ENCODE measurements around the gene MBD5.
"Not testable (repeated sequence)": the region's sequence is repeated elsewhere in the genome, so short reads cannot be mapped to it uniquely, and the experiment has no call there.

MBD5 gene

GRCh38 chr2:148007219-148007900, 13.5 kb upstream of the MBD5 start:
- H3K36me3 Mint-ChIP-seq = peaks cover 39 to 64% of the 10 kb centered on the region in 2 donors
- ATAC-seq (replicated peaks) (no peak), DNase-seq (no peak)
- no peaks in the 10 kb centered on the region for H3K27me3 Mint-ChIP-seq
- H3K4me1 Mint-ChIP-seq = peaks cover 30 to 85% of the 10 kb centered on the region in 2 donors
- H3K4me3 Mint-ChIP-seq = no peak overlapping the region
- no peak overlapping the region for H3K27ac Mint-ChIP-seq
- peaks cover 17 to 19% of the 10 kb centered on the region in 2 donors for H3K9me3 Mint-ChIP-seq

- peaks cover 33 to 86% of the 10 kb centered on the region in 2 donors for H3K4me1 Mint-ChIP-seq
- H3K27me3 Mint-ChIP-seq; H3K4me3 Mint-ChIP-seq; DNase-seq; H3K27ac Mint-ChIP-seq; ATAC-seq (replicated peaks): not testable (repeated sequence)
- H3K9me3 Mint-ChIP-seq = peaks cover 11 to 13% of the 10 kb centered on the region in 2 donors
- H3K36me3 Mint-ChIP-seq = peaks cover 34 to 60% of the 10 kb centered on the region in 2 donors
Measured at GRCh38 chr2:148008411-148008810, 12.5 kb upstream of the MBD5 start.

GRCh38 chr2:148013876-148014275, 7.0 kb upstream of the MBD5 start:
- ATAC-seq (replicated peaks) = no peak
- Mint-ChIP-seq H3K9me3 (peaks cover 0 to 2% of the 10 kb centered on the region in 2 donors), H3K27me3 (no peaks in the 10 kb centered on the region), H3K4me1 (peaks cover 34 to 62% of the 10 kb centered on the region in 2 donors), H3K4me3 (no peak overlapping the region), H3K36me3 (peaks cover 15 to 42% of the 10 kb centered on the region in 2 donors), H3K27ac (no peak overlapping the region)
- no peak for DNase-seq

- no peak for DNase-seq
- H3K36me3 Mint-ChIP-seq = peaks cover 13 to 41% of the 10 kb centered on the region in 2 donors
- H3K9me3 Mint-ChIP-seq = peaks cover 0 to under 1% of the 10 kb centered on the region in 2 donors
- no peak for ATAC-seq (replicated peaks)
- H3K27me3 Mint-ChIP-seq = no peaks in the 10 kb centered on the region
- no peak overlapping the region for H3K4me3 Mint-ChIP-seq
- no peak overlapping the region for H3K27ac Mint-ChIP-seq
- H3K4me1 Mint-ChIP-seq = peaks cover 36 to 61% of the 10 kb centered on the region in 2 donors
Measured at GRCh38 chr2:148014616-148015015, 6.3 kb upstream of the MBD5 start.

DNA sequence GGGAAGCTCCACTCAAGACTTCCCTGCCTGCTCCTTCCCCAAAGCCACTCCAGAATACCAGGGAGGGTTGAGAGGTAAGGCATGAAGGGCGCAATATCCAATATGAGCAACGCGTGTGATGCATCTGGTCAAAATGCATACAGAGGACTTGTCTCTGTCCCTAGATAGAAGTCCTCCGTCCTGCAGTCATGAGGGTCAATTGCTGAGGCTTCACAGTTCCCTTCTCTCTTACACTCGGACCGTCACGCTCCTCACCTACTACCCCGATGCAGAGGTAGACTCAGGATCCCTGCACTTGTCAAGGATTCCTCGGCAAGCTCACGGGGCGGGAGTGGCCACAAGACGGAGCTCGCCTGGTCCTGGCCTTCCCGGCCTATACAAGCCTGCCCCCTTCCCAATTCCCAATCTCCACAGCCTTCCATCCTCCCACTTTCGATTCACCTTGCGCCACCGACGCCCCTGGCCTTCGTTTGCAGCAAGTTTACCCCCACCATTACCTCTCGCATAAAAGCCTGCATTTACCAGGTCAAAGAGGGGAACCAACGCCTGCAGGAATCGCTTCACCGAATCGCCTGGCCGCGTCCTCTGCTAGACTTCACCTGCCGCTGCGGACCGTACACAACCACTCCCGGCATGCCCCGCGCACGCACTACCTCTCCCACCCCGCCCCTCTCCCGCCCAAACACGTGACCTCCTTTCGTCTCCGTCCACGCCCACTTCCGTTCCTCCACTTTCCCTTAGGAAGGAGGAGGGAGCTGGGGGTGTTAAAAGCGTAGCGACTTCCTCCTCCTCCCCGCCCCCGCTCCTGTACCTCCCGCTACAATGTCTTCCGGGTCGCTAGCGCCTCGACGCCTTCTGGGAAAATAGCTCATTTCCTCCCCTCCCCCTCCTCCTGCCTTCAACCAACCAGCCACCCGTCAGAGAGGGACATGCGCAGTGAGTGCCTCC, 506 bp upstream of the MBD5 start, which contains the start of gene ORC4:
Gene ORC4, minus strand, starts transcription at position 627 of the 948 bp plus-strand sequence. CDS start 44,779 bp downstream, outside the sequence.
- no peaks in the 10 kb centered on the region for H3K27me3 Mint-ChIP-seq
- peak within 1 kb of the TSS; percentile 95 for H3K27ac Mint-ChIP-seq
- ATAC-seq (replicated peaks) (peak; percentile 86 to 91), DNase-seq (peak; percentile 97)
- peaks cover 26 to 59% of the 10 kb centered on the region in 2 donors for H3K4me1 Mint-ChIP-seq
- no peaks in the 10 kb centered on the region for H3K9me3 Mint-ChIP-seq
- H3K36me3 Mint-ChIP-seq = peaks cover 9 to 21% of the 10 kb centered on the region in 2 donors
- peak within 1 kb of the TSS; percentile 95 to 97 for H3K4me3 Mint-ChIP-seq

DNA sequence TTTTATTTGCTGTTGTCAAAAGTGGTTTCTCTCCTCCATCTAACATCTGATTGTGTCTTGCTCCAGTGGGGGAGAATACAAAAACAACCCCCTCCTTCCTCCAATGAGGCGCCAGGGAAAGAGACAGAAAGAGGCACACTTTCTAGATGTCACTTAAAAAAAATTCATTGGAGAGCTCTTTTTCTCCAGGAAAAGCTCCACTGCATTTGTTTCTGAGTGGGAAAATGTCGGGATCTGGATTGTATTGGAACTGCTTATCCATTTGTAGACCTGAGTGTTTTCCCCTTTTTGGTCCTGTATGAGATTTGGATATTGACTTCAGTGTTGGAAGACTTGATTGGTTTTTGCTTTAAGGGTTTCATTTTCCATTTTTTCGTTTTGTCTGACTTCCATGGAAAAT, 995 bp downstream of the MBD5 start:
- H3K36me3 Mint-ChIP-seq = peaks cover 5 to 8% of the 10 kb centered on the region in 2 donors
- DNase-seq (no peak), ATAC-seq (replicated peaks) (no peak)
- no peaks in the 10 kb centered on the region for H3K9me3 Mint-ChIP-seq
- H3K27ac Mint-ChIP-seq = peak overlapping the region; percentile 95
- H3K4me3 Mint-ChIP-seq = peak overlapping the region; percentile 95 to 97
- H3K4me1 Mint-ChIP-seq = peaks cover 21 to 55% of the 10 kb centered on the region in 2 donors
- H3K27me3 Mint-ChIP-seq = no peaks in the 10 kb centered on the region

DNA sequence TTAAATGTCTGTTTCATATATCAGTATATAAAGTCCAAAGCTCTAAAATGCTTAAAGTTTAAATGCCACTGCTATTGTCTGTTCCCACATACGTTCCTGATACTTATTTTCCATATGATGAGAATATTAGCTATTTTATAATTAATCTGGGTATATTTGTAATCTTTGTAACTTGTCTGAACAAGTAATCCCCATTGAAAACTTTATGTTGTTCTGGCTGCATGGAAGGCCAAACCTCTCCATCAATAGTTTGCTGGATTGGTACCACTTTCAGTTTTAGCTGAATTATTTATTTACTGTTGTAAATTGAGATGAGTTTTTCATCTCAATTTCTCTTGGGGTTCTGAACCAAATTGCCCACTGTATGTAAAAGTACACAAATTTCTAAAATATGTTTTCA, 1.5 kb downstream of the MBD5 start:
- peak overlapping the region; percentile 95 to 97 for H3K4me3 Mint-ChIP-seq
- H3K27ac Mint-ChIP-seq = peak overlapping the region; percentile 95
- peaks cover 5 to 7% of the 10 kb centered on the region in 2 donors for H3K36me3 Mint-ChIP-seq
- H3K9me3 Mint-ChIP-seq = no peaks in the 10 kb centered on the region
- no peak for DNase-seq
- ATAC-seq (replicated peaks) = no peak
- no peaks in the 10 kb centered on the region for H3K27me3 Mint-ChIP-seq
- H3K4me1 Mint-ChIP-seq = peaks cover 21 to 53% of the 10 kb centered on the region in 2 donors

DNA sequence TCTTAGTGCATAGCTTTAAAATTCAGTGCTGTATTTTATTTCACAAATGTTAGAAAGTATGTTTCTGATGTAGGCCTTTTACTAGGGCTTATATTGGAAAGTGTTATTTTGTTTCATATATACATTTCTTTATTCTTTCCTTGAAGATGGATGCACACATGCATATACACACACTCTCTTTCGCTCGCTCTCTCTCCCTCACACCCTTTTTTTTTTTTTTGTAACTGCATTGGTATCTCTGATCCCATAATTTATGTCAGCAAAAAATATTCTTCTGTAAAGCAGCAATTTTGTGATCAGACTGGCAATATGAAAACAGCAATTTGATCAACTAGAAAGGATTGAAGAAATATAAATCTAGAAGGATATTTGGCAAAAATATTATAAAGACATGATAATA, 2.0 kb downstream of the MBD5 start:
- Mint-ChIP-seq H3K27ac (no peak overlapping the region), H3K9me3 (no peaks in the 10 kb centered on the region), H3K36me3 (peaks cover 5 to 7% of the 10 kb centered on the region in 2 donors), H3K27me3 (no peaks in the 10 kb centered on the region), H3K4me1 (peaks cover 19 to 50% of the 10 kb centered on the region in 2 donors), H3K4me3 (peak overlapping the region; percentile 59 to 62)
- DNase-seq (no peak), ATAC-seq (replicated peaks) (no peak)

DNA sequence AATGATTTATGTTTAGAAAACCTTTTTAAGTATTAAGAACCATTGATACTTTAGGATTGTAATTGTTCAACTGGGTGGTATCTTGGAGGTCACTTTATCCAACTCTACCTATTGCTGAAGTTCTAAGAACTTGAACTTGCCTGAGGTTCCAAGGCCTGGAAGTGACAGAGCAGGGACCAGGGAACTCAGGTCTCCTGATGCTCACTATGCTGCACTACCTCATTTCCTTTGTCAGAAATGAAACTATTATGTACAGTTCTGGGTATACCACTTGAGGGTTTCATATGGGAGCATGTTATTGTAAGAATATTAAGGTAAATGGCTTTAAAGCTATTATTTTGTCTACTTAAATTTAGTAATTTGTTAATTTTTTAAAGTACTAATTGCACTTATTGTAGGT, 3.0 kb downstream of the MBD5 start:
- DNase-seq (no peak), ATAC-seq (replicated peaks) (no peak)
- Mint-ChIP-seq H3K9me3 (no peaks in the 10 kb centered on the region), H3K4me3 (no peak overlapping the region), H3K4me1 (peaks cover 15 to 44% of the 10 kb centered on the region in 2 donors), H3K27me3 (no peaks in the 10 kb centered on the region), H3K36me3 (peaks cover 5 to 7% of the 10 kb centered on the region in 2 donors), H3K27ac (no peak overlapping the region)

DNA sequence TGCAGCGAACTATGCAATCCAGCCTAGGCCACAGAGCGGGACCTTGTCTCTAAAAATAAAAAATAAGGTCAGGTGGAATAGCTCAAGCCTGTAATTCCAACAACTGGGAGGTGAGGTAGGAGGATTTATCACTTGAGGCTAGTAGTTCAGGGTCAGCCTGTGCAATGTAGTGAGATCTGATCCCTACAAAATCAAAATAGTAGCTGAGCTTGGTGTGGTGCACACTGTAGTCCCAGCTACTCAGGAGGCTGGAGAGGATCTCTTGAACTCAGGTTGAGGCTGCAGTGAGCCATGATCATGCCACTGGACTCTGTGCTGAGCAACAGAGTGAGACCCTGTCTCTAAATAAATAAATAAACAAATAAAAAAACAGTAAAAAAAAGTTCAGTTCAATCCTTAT, 5.7 kb downstream of the MBD5 start:
- peaks cover 7 to 26% of the 10 kb centered on the region in 2 donors for H3K4me1 Mint-ChIP-seq
- H3K4me3 Mint-ChIP-seq = no peak overlapping the region
- H3K36me3 Mint-ChIP-seq = peaks cover 0 to 4% of the 10 kb centered on the region in 2 donors
- no peaks in the 10 kb centered on the region for H3K9me3 Mint-ChIP-seq
- ATAC-seq (replicated peaks) (no peak), DNase-seq (no peak)
- no peak overlapping the region for H3K27ac Mint-ChIP-seq
- no peaks in the 10 kb centered on the region for H3K27me3 Mint-ChIP-seq

- DNase-seq (no peak), ATAC-seq (replicated peaks) (no peak)
- peaks cover 3 to 7% of the 10 kb centered on the region in 2 donors for H3K36me3 Mint-ChIP-seq
- H3K27ac Mint-ChIP-seq = no peak overlapping the region
- peaks cover 12 to 29% of the 10 kb centered on the region in 2 donors for H3K4me1 Mint-ChIP-seq
- no peaks in the 10 kb centered on the region for H3K27me3 Mint-ChIP-seq
- no peak overlapping the region for H3K4me3 Mint-ChIP-seq
- H3K9me3 Mint-ChIP-seq = no peaks in the 10 kb centered on the region
Measured at GRCh38 chr2:148027822-148028221, 6.9 kb downstream of the MBD5 start.

DNA sequence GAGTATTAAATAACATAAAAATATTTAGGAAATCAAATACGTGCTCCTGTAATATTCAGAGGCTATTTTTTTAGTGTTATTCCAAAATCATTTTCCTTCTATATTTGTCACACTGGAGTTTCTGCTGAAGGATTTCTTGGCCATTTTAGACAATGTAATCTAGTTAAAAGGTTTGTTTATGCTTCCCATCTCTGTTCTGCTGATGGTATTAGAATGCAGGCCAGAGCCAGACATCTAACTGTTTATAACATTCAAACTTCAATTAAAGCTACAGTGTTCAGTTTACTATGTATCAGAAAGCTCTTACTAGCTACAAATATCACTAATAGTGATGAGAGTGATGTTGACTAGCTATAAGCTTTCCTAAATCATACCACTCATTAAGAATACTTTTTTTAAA, 7.9 kb downstream of the MBD5 start:
- no peak for ATAC-seq (replicated peaks)

DNA sequence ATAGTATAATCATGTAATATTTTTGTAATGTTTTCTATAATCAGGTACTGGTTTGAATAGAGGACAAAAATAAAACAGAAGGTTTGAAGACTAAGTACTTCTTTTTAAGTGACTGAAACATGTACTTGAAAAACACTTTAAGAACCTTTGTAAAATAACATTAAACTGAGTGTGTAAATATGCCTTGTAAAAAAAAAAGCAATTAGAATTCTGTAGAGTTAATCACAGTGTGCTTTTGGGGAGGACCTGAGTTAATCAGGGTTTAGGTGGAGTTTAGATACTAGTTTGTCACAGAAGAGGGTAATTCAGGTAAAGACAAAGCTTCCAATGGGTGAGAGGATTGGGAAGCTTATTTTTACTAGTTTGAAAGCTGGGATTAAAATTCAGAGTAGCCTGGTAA, 10.3 kb downstream of the MBD5 start:
- Mint-ChIP-seq H3K27me3 (no peaks in the 10 kb centered on the region), H3K27ac (no peak overlapping the region), H3K4me3 (no peak overlapping the region), H3K9me3 (no peaks in the 10 kb centered on the region), H3K36me3 (peaks cover 3% of the 10 kb centered on the region in 2 donors), H3K4me1 (peaks cover 6 to 13% of the 10 kb centered on the region in 2 donors)
- DNase-seq (no peak), ATAC-seq (replicated peaks) (no peak)

More for the DNA sequence above, 7.9 kb downstream of the MBD5 start:
- Mint-ChIP-seq H3K4me3 (no peak overlapping the region), H3K27me3 (no peaks in the 10 kb centered on the region), H3K36me3 (peaks cover 3 to 8% of the 10 kb centered on the region in 2 donors), H3K9me3 (no peaks in the 10 kb centered on the region), H3K4me1 (peaks cover 11 to 22% of the 10 kb centered on the region in 2 donors), H3K27ac (no peak overlapping the region)
- DNase-seq = no peak

DNA sequence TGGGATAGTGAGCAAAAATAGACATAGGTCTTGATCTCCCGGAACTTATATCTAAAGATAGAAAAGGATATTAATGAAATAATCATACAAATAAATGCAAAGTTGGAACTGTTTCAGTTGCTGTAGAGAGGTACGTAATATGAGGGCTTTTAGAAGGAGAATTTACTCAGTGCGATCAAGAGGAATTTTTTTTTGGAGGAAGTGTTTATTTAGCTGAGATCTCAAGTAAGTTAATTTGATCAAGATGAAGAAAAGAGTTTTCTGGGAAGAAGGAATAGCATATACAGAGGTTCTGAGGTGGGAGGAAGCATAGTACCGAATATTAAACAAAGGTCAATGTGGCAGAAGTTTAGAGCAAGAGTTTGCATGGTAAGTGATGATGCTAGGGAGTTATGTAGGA, 11.3 kb downstream of the MBD5 start:
- ATAC-seq (replicated peaks) (no peak), DNase-seq (no peak)
- no peak overlapping the region for H3K27ac Mint-ChIP-seq
- H3K4me3 Mint-ChIP-seq = no peak overlapping the region
- H3K4me1 Mint-ChIP-seq = peaks cover 6 to 13% of the 10 kb centered on the region in 2 donors
- H3K27me3 Mint-ChIP-seq = no peaks in the 10 kb centered on the region
- no peaks in the 10 kb centered on the region for H3K9me3 Mint-ChIP-seq
- peaks cover 3% of the 10 kb centered on the region in 2 donors for H3K36me3 Mint-ChIP-seq

Data from stimulated activated naive B cell treated with anti-CD40 and anti-IgM and Interleukin-4, amounts not matched to agents 10 μg/mL and 1 μg/mL and 100 μg/mL, for 72 hours (primary cell).